Measurements from ENCODE around the gene TEAD1.

The TEAD1 gene

DNA sequence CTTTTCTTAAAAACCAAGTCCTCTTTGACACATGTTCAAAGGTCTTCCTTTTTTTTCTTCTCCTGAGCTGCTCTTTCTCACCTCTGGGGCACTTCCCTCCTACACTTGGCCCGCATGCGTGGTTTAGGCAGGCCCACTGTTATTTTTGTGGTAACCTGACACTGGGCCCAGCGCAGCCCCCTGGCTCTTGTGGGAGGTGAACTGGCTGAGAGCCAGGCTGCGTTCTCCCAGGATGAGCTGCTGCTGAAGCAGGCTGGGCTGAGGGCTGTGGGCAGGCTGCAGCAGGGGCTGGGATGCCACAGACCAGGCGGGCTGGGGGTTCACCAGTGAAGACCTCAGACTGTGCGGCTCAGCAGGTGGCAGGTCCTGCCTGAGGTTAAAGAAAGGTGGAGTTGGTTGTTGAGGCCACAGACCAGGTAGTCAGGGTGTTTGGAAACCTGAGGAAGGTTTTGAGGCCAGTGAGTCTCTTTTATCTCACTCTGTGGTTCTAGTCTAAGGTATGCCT, 72.4 kb downstream of the TEAD1 start:
- Histone ChIP-seq H3K27me3 (ENCODE audit: control insufficient read depth in 1 of 2, insufficient read depth in 2 of 2, low read length in 2 of 2) (no peaks in the 10 kb centered on the region), H3K4me3 (ENCODE audit: low read depth in 1 of 2, low read length in 2 of 2) (no peak overlapping the region), H3K36me3 (ENCODE audit: insufficient read depth, low read length) (no peaks in the 10 kb centered on the region), H3K27ac (ENCODE audit: low read depth, low read length) (peak overlapping the region; percentile 52), H3K9me3 (ENCODE audit: low read length) (no peaks in the 10 kb centered on the region), H3K4me1 (ENCODE audit: insufficient read depth, low read length) (peaks cover 59% of the 10 kb centered on the region), H3K9ac (ENCODE audit: low read length) (no peak overlapping the region)

GRCh38 chr11:12748561-12748960, 74.3 kb downstream of the TEAD1 start:
- Histone ChIP-seq H3K4me3 (ENCODE audit: low read depth in 1 of 2, low read length in 2 of 2) (no peak overlapping the region), H3K9ac (ENCODE audit: low read length) (no peak overlapping the region)

GRCh38 chr11:12749442-12749841, 75.2 kb downstream of the TEAD1 start:
- Histone ChIP-seq H3K4me1 (ENCODE audit: insufficient read depth, low read length) (peaks cover 46% of the 10 kb centered on the region), H3K4me3 (ENCODE audit: low read depth in 1 of 2, low read length in 2 of 2) (no peak overlapping the region), H3K36me3 (ENCODE audit: insufficient read depth, low read length) (no peaks in the 10 kb centered on the region), H3K27ac (ENCODE audit: low read depth, low read length) (no peak overlapping the region), H3K27me3 (ENCODE audit: control insufficient read depth in 1 of 2, insufficient read depth in 2 of 2, low read length in 2 of 2) (no peaks in the 10 kb centered on the region), H3K9me3 (ENCODE audit: low read length) (no peaks in the 10 kb centered on the region), H3K9ac (ENCODE audit: low read length) (no peak overlapping the region)

More at GRCh38 chr11:12748561-12748960, 74.3 kb downstream of the TEAD1 start:
- no peaks in the 10 kb centered on the region for H3K27me3 ChIP-seq (ENCODE audit: control insufficient read depth in 1 of 2, insufficient read depth in 2 of 2, low read length in 2 of 2)
- H3K36me3 ChIP-seq (ENCODE audit: insufficient read depth, low read length) = no peaks in the 10 kb centered on the region
- H3K4me1 ChIP-seq (ENCODE audit: insufficient read depth, low read length) = peaks cover 46% of the 10 kb centered on the region
- no peak overlapping the region for H3K27ac ChIP-seq (ENCODE audit: low read depth, low read length)
- no peaks in the 10 kb centered on the region for H3K9me3 ChIP-seq (ENCODE audit: low read length)

- H3K4me3 ChIP-seq (ENCODE audit: low read depth in 1 of 2, low read length in 2 of 2) = no peak overlapping the region
- H3K27ac ChIP-seq (ENCODE audit: low read depth, low read length) = no peak overlapping the region
- no peaks in the 10 kb centered on the region for H3K27me3 ChIP-seq (ENCODE audit: control insufficient read depth in 1 of 2, insufficient read depth in 2 of 2, low read length in 2 of 2)
- peaks cover 46% of the 10 kb centered on the region for H3K4me1 ChIP-seq (ENCODE audit: insufficient read depth, low read length)
- no peaks in the 10 kb centered on the region for H3K9me3 ChIP-seq (ENCODE audit: low read length)
- no peaks in the 10 kb centered on the region for H3K36me3 ChIP-seq (ENCODE audit: insufficient read depth, low read length)
- no peak overlapping the region for H3K9ac ChIP-seq (ENCODE audit: low read length)
Measured at GRCh38 chr11:12750181-12750580, 76.0 kb downstream of the TEAD1 start.

DNA sequence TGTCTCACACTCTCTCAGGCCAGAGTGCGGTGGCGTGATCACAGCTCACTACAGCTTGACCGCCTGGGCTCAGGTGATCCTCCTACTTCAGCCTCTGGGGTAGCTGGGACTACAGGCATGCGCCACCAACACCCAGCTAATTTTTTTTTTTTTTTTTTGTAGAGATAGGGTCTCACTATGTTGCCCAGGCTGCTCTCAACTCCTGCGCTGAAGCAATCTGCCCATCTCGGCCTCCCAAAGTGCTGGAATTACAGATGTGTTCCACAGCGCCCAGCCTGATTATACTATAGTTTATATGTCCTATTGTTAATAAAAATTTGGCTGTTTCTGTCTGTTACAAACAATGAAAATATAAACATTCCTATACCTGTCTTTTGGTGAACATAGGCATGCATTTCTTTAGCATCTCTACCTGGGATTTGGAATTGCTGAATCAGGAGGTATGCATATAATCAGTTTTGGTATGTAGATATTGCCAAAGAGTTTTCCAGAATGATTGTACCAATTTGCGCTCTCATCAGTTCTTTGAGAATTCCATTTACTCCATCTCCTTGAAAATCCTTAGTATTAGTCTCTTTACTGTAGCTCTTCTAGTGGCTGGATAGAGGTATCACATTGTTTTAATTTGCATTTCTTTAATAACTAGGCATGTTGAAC, 78.8 kb downstream of the TEAD1 start:
- H3K27ac ChIP-seq (ENCODE audit: low read depth, low read length) = no peak overlapping the region
- no peaks in the 10 kb centered on the region for H3K36me3 ChIP-seq (ENCODE audit: insufficient read depth, low read length)
- H3K4me3 ChIP-seq (ENCODE audit: low read depth in 1 of 2, low read length in 2 of 2) = no peak overlapping the region
- H3K9ac ChIP-seq (ENCODE audit: low read length) = no peak overlapping the region
- H3K9me3 ChIP-seq (ENCODE audit: low read length) = no peaks in the 10 kb centered on the region
- H3K27me3 ChIP-seq (ENCODE audit: control insufficient read depth in 1 of 2, insufficient read depth in 2 of 2, low read length in 2 of 2) = no peaks in the 10 kb centered on the region
- peaks cover 36% of the 10 kb centered on the region for H3K4me1 ChIP-seq (ENCODE audit: insufficient read depth, low read length)

GRCh38 chr11:12754021-12754420, 79.8 kb downstream of the TEAD1 start:
- Histone ChIP-seq H3K36me3 (ENCODE audit: insufficient read depth, low read length) (no peaks in the 10 kb centered on the region), H3K9me3 (ENCODE audit: low read length) (no peaks in the 10 kb centered on the region), H3K27me3 (ENCODE audit: control insufficient read depth in 1 of 2, insufficient read depth in 2 of 2, low read length in 2 of 2) (no peaks in the 10 kb centered on the region), H3K4me3 (ENCODE audit: low read depth in 1 of 2, low read length in 2 of 2) (no peak overlapping the region), H3K4me1 (ENCODE audit: insufficient read depth, low read length) (peaks cover 34% of the 10 kb centered on the region), H3K27ac (ENCODE audit: low read depth, low read length) (no peak overlapping the region), H3K9ac (ENCODE audit: low read length) (no peak overlapping the region)

DNA sequence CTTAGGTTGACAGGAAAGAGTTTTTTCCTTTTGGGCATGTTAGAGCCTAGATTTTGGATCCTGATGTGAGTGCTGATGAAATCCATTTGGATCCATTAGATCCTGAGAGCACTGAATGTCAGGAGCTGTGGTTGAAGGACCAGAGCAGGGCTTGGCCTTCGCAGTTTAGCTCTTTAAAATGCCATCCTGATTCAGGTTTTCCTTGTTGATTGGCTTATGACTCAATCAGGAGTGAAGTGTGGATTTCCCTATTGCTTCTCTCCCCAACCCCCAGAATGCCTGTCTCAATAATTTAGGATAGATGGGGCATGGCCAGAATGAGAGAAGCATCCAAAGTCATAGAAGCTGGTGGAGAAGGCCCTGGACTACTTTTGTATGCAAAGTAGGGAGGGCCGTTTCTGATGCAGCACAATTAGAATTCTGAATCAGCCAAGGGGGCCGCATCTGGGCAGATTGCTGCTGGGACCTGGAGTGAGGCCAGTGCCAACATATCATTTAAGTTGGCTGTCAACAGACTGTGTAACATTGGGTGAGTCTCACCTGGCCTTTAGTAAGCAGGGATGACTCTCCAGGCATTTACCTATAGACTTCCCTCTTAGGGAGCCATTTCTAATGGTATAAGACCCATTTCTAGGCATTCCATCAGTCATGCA, 80.5 kb downstream of the TEAD1 start:
- H3K36me3 ChIP-seq (ENCODE audit: insufficient read depth, low read length) = no peaks in the 10 kb centered on the region
- no peak overlapping the region for H3K27ac ChIP-seq (ENCODE audit: low read depth, low read length)
- H3K4me1 ChIP-seq (ENCODE audit: insufficient read depth, low read length) = peaks cover 27% of the 10 kb centered on the region
- no peaks in the 10 kb centered on the region for H3K9me3 ChIP-seq (ENCODE audit: low read length)
- H3K27me3 ChIP-seq (ENCODE audit: control insufficient read depth in 1 of 2, insufficient read depth in 2 of 2, low read length in 2 of 2) = no peaks in the 10 kb centered on the region
- no peak overlapping the region for H3K9ac ChIP-seq (ENCODE audit: low read length)
- no peak overlapping the region for H3K4me3 ChIP-seq (ENCODE audit: low read depth in 1 of 2, low read length in 2 of 2)

DNA sequence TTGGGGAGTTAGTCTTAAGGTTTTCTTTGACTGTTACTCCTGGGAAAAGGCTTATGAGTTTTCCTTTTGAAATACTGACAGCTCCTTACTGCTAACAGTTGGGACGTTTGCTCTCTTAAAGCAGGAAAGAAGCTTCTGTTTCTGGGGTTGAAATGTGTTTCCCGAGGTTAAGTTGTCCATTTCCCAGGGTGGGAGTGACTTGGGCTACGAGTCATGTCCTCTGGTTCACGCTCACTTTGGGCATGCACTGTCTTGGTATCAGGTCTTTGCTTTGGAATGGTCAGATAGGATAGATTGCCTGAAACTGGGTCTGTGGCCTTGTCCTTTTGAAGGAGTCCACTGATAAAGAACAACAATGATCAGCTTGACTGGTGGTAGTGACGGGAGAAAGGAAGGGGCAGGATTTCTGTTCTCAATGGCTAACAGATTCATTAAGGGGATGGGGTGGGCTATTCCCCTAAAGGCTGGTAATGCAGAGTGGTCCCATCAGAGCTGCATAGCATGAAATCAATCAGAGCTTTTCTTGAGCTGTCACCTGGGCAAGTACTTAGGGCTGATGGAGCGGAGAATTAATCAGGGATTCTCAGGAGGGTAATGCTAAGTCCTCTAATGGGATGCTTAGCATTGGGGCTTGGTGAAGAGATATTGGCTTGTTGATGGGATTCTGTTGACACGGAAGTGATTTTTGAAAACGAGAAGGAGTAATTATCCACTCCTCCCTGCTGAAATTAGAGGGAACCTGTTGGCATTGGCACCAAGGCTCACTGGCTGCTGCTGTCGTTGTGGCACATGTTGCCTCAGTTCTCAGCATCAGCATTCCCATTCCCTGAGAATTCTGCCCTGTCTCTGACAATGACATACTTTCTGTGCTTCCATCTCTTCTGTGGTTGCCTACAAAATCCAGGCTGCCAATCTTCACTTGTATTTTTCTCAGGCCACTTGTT, 81.6 kb downstream of the TEAD1 start:
- Histone ChIP-seq H3K9ac (ENCODE audit: low read length) (no peak overlapping the region), H3K4me3 (ENCODE audit: low read depth in 1 of 2, low read length in 2 of 2) (no peak overlapping the region), H3K27ac (ENCODE audit: low read depth, low read length) (no peak overlapping the region), H3K4me1 (ENCODE audit: insufficient read depth, low read length) (peaks cover 22% of the 10 kb centered on the region), H3K36me3 (ENCODE audit: insufficient read depth, low read length) (no peaks in the 10 kb centered on the region), H3K9me3 (ENCODE audit: low read length) (no peaks in the 10 kb centered on the region), H3K27me3 (ENCODE audit: control insufficient read depth in 1 of 2, insufficient read depth in 2 of 2, low read length in 2 of 2) (no peaks in the 10 kb centered on the region)

DNA sequence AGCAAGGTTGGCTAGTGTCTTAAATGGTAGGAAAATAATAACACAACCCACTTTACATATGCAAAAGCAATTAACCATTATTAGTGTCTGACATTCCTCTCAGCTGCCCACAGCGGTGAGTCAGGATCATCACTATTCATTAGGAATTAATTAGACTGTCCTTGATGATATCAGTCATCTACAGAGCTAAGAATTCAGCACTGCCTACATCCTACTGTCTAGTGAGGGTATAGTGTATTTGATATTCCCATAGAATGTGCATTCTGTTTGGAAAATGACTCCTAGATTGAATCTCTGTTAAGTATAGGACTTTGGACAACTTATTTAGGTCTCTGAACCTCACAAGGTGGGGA, 82.2 kb downstream of the TEAD1 start:
- H3K9me3 ChIP-seq (ENCODE audit: low read length) = no peaks in the 10 kb centered on the region
- no peak overlapping the region for H3K27ac ChIP-seq (ENCODE audit: low read depth, low read length)
- no peaks in the 10 kb centered on the region for H3K36me3 ChIP-seq (ENCODE audit: insufficient read depth, low read length)
- H3K4me1 ChIP-seq (ENCODE audit: insufficient read depth, low read length) = peaks cover 23% of the 10 kb centered on the region
- no peak overlapping the region for H3K9ac ChIP-seq (ENCODE audit: low read length)
- no peak overlapping the region for H3K4me3 ChIP-seq (ENCODE audit: low read depth in 1 of 2, low read length in 2 of 2)
- H3K27me3 ChIP-seq (ENCODE audit: control insufficient read depth in 1 of 2, insufficient read depth in 2 of 2, low read length in 2 of 2) = no peaks in the 10 kb centered on the region

GRCh38 chr11:12756867-12757266, 82.6 kb downstream of the TEAD1 start:
- H3K4me3 ChIP-seq (ENCODE audit: low read depth in 1 of 2, low read length in 2 of 2) = no peak overlapping the region
- H3K9ac ChIP-seq (ENCODE audit: low read length) = no peak overlapping the region
- H3K9me3 ChIP-seq (ENCODE audit: low read length) = no peaks in the 10 kb centered on the region
- H3K27me3 ChIP-seq (ENCODE audit: control insufficient read depth in 1 of 2, insufficient read depth in 2 of 2, low read length in 2 of 2) = no peaks in the 10 kb centered on the region
- no peak overlapping the region for H3K27ac ChIP-seq (ENCODE audit: low read depth, low read length)
- H3K36me3 ChIP-seq (ENCODE audit: insufficient read depth, low read length) = no peaks in the 10 kb centered on the region
- peaks cover 28% of the 10 kb centered on the region for H3K4me1 ChIP-seq (ENCODE audit: insufficient read depth, low read length)

DNA sequence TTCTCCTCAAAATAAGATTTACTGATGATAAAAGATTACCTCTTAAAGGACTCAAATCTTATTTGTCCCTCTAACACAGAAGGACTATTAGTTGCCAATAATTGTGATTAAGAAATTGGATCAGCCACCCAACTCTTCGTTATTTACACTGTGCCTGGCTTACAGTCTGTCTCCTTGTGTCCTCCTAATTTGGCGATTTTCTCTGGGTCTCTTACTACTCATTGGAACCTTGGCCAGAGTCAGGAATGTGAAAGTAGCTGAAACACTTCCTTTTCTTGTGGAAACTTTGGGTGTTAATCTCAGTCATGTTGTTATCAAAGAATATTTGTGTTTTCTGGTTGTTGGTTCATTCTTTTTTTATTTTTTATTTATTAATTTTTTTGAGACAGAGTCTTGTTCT, 83.2 kb downstream of the TEAD1 start:
- H3K9me3 ChIP-seq (ENCODE audit: low read length) = no peaks in the 10 kb centered on the region
- no peak overlapping the region for H3K27ac ChIP-seq (ENCODE audit: low read depth, low read length)
- H3K27me3 ChIP-seq (ENCODE audit: control insufficient read depth in 1 of 2, insufficient read depth in 2 of 2, low read length in 2 of 2) = no peaks in the 10 kb centered on the region
- H3K4me3 ChIP-seq (ENCODE audit: low read depth in 1 of 2, low read length in 2 of 2) = no peak overlapping the region
- no peak overlapping the region for H3K9ac ChIP-seq (ENCODE audit: low read length)
- H3K4me1 ChIP-seq (ENCODE audit: insufficient read depth, low read length) = peaks cover 33% of the 10 kb centered on the region
- no peaks in the 10 kb centered on the region for H3K36me3 ChIP-seq (ENCODE audit: insufficient read depth, low read length)
